SIG-M5 (cell line): ENCODE measurements around the gene AMT.
A peak's percentile ranks its signal among the peaks of the same experiment; 100 is the strongest.
"Not testable (repeated sequence)": the region's sequence is repeated elsewhere in the genome, so short reads cannot be mapped to it uniquely, and the experiment has no call there.

ENCODE experiments used
- DNase-seq: peaks from one replicate; lab custom pipeline; 2025; lab: John Stamatoyannopoulos, UW

Gene AMT

DNA sequence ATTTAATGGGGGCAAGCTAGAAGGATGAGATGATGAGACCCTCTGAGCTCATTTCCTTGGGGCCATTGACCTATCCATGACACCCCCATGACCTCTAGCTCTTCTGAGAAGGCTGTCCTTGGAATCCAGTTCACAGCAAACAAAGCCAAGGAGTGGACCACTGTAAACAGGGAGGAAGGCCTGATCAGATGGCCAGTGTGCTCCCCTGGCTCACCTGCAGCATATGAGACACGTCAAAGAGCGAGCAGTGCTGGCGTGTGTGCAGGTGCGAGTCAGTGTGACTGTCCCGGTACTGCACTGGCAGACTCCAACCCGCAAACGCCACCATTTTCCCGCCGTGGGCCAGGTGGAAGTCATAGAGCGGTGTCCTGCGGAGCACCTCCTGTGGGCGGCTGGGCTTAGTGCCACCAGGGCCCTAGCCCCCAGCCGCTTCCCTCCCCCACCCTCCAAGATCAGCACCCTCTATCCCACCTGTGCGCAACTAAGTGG, 339 bp downstream of the AMT start:
- no peak for DNase-seq

- DNase-seq = no peak
These were observed 4.7 kb downstream of the AMT start for GRCh38 chr3:49417516-49418120.

- DNase-seq = no peak
These were observed 5.4 kb downstream of the AMT start for GRCh38 chr3:49416867-49417266.

GRCh38 chr3:49415931-49416601, 6.2 kb downstream of the AMT start:
- no peak for DNase-seq

DNA sequence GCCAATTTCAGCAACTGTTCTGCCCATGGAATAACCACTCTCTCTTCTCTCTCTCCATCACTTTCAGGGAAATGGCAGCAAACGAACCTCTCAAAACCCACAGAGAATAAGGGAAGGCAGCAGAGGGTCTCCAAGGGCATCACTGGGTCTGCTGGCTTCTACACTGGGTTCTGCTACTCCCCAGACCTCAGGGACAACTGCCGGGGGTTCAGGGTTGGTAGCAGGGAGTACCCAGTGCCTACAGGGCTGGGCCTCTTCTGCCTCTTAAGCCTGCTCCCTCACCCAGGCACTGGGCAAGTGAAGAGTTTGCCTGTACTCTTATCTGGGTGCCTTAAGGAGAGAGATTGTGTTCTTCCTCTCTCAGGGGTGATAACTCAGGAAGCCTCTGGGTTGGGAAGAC, 7.5 kb downstream of the AMT start:
- DNase-seq = no peak

DNA sequence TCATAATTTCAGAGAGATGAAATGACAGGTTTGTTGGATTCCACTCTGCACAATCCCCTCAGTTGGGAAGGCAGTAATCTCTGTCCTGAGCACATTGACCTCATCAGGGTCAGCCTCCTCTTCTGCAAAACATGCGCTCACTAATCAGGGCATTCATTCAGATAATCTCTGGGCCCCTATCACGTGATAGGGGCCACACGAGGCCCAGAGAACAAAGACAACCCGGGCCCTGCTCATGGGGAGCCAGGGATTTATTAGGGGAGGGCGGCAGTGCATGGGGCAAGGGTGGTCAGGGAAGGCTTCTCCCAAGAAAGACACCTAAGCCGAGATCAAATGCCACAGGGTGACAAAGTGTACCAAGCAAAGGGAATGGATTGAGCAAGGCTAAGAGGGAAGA, 8.9 kb downstream of the AMT start:
- no peak for DNase-seq

- DNase-seq = no peak
These were observed 9.5 kb downstream of the AMT start for GRCh38 chr3:49412632-49413337.

- peak; percentile 99 for DNase-seq
These were observed 10.2 kb downstream of the AMT start, which contains the start of the genes RHOA and TCTA for GRCh38 chr3:49411968-49412631. RHOA (minus strand) TSS chr3:49411976; CDS start chr3:49375589, 36,387 bp downstream. TCTA (plus strand) TSS chr3:49412423; CDS start chr3:49412427, 4 bp downstream.

DNA sequence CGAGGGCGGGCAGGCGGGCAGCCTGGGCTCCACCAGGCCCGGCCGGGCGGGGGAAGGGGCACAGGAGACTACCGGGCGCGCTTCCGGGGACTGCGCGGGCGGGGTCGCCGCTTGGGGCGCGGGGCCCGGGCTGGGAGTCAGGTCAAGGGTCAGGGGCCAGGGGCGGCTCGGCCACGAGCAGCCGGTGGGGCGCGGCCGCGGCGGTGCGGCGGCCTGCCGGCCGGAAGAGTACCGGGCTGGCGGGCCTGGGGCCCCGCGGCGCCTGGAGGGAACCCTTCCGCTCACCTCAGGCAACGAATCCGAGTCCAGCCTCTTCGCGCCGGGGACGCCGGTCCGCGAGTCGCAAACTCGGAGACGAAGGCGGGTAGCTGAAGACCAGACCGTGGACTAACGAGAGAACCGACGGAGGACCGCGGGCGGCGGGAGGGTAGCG, 10.7 kb downstream of the AMT start:
- no peak for DNase-seq

DNA sequence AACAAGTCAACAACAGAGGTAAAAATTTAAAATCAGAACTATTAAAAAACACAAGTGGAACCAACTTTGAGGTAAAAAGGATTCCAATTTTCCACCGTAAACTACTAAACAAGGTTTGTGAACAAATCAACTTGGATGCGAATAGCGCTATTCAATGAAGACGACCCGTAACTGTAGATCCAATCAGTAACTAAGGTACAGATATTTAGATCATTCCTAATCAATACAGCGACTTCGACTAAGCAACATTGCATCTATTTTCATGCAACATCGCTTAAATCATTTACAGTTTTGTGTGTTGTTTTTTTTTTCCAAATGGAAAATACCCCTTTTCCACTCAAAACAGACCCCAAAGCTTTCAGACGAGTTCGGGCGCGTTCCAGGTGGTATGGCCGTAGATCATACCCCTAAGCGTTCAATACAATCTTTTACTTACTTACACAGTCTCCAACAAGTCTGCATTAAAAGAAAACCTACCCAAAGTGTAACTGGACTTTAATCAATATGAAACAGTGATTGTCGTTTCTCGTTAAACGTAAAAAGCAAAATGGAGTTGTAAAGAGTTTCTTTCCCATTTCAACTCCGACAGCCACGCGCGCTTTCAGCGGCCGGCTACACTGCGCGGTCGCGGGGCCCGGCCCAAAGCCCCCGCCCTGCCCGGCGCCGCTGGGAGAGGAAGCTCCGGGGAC, 11.3 kb downstream of the AMT start:
- DNase-seq = no peak

DNA sequence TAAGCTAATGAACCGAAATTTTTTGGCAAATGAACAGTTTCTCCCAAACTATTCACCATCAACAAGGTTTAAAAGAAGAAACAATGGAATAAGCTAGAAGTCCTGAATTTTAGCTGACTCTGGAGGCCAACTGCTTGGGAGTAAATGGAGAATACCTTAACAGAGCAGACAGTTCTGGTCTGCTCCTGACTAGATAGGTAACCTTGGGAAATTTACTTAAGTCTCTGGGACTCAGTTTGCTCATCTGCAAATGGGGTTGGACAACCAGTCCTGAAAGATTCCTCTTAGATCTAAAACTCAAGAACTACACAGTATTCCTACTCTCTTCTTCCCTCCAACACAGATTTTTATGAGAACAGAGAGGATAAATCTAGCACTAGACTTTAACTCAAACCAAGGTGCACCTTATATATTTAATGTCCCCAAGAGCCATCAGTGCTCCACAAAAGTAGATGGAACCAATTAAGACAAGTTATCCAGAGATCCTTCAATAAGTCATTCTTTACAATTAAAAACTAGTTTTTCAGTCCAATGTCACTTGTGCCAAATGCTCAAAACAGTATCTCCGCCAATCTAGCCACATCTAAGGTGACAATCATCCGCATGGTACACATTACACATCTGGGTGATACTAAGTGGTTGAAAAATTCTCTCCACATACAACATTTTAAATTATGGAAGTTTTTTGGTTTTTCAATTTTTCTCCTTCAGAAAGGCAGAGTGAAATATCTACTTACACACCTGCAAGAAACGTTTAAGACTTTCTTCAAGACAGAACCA, 12.0 kb downstream of the AMT start:
- no peak for DNase-seq

- no peak for DNase-seq
These were observed 15.4 kb downstream of the AMT start for GRCh38 chr3:49406571-49407565.

- DNase-seq = not testable (repeated sequence)
These were observed 16.7 kb downstream of the AMT start for GRCh38 chr3:49405570-49405969.

- no peak for DNase-seq
These were observed 18.4 kb downstream of the AMT start for GRCh38 chr3:49403891-49404290.

DNA sequence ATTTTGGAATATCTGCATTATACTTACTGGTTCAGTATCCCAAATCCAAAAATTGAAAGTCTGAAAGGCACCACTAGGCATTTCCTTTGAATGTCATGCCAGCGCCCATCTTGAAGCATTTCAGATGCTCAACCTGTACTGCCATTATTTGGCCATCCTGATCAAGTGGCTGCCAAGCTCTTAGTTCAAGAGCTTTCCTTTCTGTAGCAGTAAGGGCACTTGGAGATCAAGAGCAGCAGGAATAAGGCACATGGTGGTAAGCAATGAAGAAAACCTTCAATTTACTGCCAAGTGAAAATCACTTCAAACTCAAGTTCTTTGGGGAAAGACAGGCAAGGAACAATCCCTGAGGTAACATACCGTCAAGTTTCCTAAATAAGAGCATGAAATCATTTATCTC, 20.5 kb downstream of the AMT start:
- no peak for DNase-seq

DNA sequence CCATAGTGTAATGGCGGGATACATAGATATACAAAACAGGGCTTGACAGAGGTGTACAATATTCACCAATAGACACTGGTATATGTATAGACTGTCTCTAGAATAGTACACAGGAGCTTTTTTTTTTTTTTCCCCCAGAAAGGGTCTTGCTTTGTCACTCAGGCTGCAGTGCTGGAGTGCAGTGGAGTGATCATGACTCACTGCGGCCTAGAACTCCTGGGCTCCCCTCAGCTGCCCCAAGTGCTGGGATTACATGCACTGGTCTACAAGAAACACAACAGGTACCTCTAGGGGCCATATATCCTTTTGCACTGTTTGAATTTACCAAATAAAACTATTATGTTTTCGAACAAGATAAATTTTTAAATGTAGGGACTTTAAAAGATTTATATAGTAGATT, 22.8 kb downstream of the AMT start:
- DNase-seq = no peak

DNA sequence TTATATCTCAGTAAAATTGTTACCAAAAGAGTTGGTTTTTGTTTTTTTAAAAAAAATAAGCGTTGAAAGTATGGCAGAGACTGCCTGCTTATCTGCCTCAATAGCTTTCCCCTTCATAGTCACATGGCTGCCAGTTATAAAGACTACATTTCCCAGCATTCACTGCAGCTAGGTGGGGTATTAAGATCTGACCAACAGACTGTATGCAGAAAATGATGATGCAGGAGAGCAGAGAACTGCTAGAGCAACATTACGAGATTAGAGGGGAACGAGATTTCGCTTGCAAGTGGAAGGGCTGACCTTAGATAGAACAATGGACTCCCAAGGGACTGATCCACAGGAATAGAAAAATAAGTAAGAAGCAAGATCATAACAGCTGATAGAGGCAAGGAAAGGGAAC, 24.8 kb downstream of the AMT start:
- no peak for DNase-seq

GRCh38 chr3:49391310-49391709, 31.0 kb downstream of the AMT start:
- not testable (repeated sequence) for DNase-seq

GRCh38 chr3:49389297-49389696, 33.0 kb downstream of the AMT start:
- no peak for DNase-seq
